ENCODE data around the gene CHI3L1. TPM values are rescaled to one million over a fixed set of nuclear protein-coding genes. Genes with fewer than 3 reads are reported as not detected.

CHI3L1 gene
- total RNA-seq = 0.27 TPM in 1 of 2 replicates, not detected in the other

DNA sequence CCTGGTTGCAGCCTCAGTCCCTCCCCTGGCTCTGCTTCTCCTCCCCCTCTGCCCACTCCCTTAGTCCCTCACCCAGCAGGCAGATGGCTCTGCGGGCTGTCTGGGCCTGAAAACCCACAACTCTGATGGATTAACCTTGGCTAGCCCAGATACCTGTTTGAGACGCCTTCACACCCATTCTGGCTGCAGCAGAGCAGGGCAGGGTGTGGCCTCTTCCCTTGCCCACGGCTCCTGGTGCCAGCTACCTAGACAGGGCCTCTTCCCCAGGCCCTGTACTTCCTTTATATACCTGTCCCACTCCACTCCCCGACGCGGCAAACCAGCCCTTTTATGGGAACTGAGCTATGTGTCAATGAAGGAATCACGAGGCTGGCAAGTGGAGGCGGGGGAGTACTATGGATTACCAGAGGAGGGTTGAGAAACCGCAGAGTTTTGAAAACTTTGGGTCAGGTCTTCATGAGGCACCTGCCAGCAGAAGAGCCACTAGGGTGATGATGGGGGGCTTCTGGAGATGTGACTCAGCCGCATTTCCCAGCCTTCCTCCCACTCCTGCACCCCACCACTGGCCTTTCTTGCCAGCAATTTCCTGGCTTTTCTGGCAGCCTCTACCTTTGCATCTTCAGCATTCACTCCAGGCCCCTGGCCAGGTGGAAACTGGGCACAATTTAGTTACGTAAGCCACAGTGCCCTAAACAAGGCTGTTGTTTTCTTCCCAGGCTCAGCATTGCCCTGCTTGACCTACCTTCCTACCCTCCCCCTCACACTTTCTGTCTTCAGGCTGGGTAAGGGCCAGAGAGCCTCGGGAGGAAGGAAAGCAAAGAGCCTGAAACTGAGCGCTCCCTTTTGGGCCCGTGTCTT lies at the start of gene CHI3L1:
TSS of gene CHI3L1 (minus strand) at position 259 of the 858 bp plus-strand sequence. CDS start at position 178, 81 bp downstream.

DNA sequence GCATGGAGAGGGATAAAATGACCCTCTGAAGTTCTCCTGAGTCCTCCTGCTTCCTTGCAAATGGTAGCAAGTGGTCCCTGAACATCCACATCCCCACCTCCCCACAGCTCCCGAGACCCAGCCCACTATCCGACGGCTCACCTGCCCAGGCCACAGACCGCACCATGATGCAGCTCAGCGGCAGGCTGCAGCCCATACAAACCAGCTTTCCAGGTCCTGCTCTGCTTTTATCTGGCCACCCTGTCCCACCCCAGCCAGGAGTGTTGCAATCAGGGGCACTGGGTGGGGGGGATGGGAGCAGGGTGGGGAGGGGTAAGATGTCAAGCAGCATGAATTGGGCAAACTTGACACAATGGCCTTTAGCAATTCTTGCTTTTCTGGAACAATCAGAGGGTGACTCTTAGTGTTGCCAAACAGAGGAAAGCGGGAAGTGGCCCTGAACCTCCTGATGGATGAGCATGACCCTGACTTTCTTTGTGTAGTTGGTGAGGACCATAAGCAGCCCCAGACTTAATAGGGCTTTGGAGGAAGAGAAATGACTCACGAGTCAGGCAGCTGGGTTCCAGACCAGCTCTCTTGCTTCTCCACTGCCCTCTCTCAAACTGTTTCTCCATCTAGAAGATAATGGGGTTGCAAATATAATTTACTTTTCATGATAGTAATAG lies 43.1 kb upstream of the CHI3L1 start, which contains the start of gene CHIT1:
TSS of gene CHIT1 (minus strand) at position 203 of the 665 bp plus-strand sequence. CDS start at position 166, 37 bp downstream.

DNA sequence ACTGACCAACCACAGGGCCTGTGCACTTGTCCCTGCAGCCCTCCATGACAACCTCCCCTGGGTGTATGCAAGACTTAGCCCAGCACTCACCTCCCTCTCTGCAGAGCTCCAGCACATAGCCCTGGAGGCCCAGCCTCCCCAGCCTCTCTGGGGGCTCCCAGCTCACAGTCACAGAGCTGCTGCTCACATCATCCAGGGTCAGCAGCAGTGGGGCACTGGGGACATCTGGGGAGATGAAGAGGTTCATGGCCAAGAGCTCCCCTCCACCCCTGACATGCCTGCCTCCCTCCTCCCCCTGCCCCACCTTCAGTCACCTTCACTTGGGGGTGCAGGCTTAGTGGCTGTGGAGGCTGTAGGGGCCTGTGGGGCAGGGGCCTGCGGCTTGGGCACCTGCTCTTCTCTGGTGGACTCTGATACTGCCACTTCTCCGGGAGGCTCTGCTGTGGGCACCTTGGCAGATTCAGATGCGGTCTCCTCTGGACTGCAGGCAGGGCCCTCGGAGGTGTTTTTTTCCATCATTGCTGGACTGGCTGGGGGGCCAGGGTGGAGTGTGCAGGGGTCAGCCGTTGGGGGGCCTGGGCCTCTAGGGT lies 11.2 kb downstream of the CHI3L1 start, which contains the start of gene MYBPH:
TSS of gene MYBPH (minus strand) at position 590 of the 590 bp plus-strand sequence. CDS start at position 519, 71 bp downstream.

Other genes starting within 250 kb of the CHI3L1 start
- 146 and 152 TPM in 2 replicates for gene ADIPOR1, start 228.4 kb downstream of the CHI3L1 start, total RNA-seq
- gene CYB5R1, start 219.4 kb downstream of the CHI3L1 start, total RNA-seq = 86.1 and 106 TPM in 2 replicates
- 70.7 and 77.9 TPM in 2 replicates for gene TMEM183A, start 179.3 kb downstream of the CHI3L1 start, total RNA-seq
- gene PPFIA4, start 160.2 kb downstream of the CHI3L1 start, total RNA-seq = 0.15 and 0.16 TPM in 2 replicates
- gene MYOG, start 100.7 kb downstream of the CHI3L1 start, total RNA-seq = not detected in 2 replicates
- gene ADORA1, start 59.0 kb downstream of the CHI3L1 start, total RNA-seq = 0.31 TPM in 1 of 2 replicates, not detected in the other
- gene MYBPH, start 10.9 kb downstream of the CHI3L1 start, total RNA-seq = not detected in 2 replicates
- gene CHIT1, start 43.0 kb upstream of the CHI3L1 start, total RNA-seq = not detected in 2 replicates
- 25.1 and 34.1 TPM in 2 replicates for gene BTG2, start 118.8 kb upstream of the CHI3L1 start, total RNA-seq
- gene FMOD, start 164.4 kb upstream of the CHI3L1 start, total RNA-seq = 0.42 and 2.0 TPM in 2 replicates

All from hair follicular keratinocyte (primary cell).